Stimulated activated effector memory CD8-positive, alpha-beta T cell treated with anti-CD3 and anti-CD28 coated beads, Interleukin-12 subunit alpha, Interleukin-12 subunit beta, amount 100 ng/mL, for 72 hours (primary cell): ENCODE measurements around the gene STARD5.

Experiments
- ATAC-seq: fragments of 150-1000 bp; cut with Tn5 transposase; 2 replicates; pipeline ENCODE4 v1.10.0; 2021
- DNase-seq, 2 donors: peaks; one replicate each; pipeline ENCODE4 v3.0.0; 2021 to 2022; ENCODE audit warnings: low spot score in 2 of 2
- H3K27ac Mint-ChIP-seq: one replicate; pipeline ENCODE4 v1.8.0; 2022; ENCODE audit warnings: mild to moderate bottlenecking, mixed read lengths
- H3K36me3 Mint-ChIP-seq: one replicate; pipeline ENCODE4 v1.8.0; 2022; ENCODE audit warnings: mild to moderate bottlenecking, mixed read lengths
- H3K4me1 Mint-ChIP-seq: one replicate; pipeline ENCODE4 v1.8.0; 2022; ENCODE audit warnings: mixed read lengths
- H3K4me3 Mint-ChIP-seq: one replicate; pipeline ENCODE4 v1.8.0; 2022; ENCODE audit warnings: mild to moderate bottlenecking, mixed read lengths
- H3K9me3 Mint-ChIP-seq: one replicate; pipeline ENCODE4 v1.8.0; 2022; ENCODE audit warnings: mixed read lengths

STARD5 gene

GRCh38 chr15:81329446-81329845, 5.5 kb upstream of the STARD5 start:
- Mint-ChIP-seq H3K4me1 (peaks cover 6% of the 10 kb centered on the region), H3K36me3 (no peaks in the 10 kb centered on the region), H3K4me3 (no peak overlapping the region), H3K9me3 (no peaks in the 10 kb centered on the region), H3K27ac (no peak overlapping the region)
- no peak for DNase-seq
- ATAC-seq: no peak

GRCh38 chr15:81327516-81327915, 3.6 kb upstream of the STARD5 start:
- Mint-ChIP-seq H3K9me3 (no peaks in the 10 kb centered on the region), H3K36me3 (no peaks in the 10 kb centered on the region), H3K4me3 (no peak overlapping the region), H3K27ac (no peak overlapping the region), H3K4me1 (peaks cover 20% of the 10 kb centered on the region)
- ATAC-seq: no peak
- no peak for DNase-seq

DNA sequence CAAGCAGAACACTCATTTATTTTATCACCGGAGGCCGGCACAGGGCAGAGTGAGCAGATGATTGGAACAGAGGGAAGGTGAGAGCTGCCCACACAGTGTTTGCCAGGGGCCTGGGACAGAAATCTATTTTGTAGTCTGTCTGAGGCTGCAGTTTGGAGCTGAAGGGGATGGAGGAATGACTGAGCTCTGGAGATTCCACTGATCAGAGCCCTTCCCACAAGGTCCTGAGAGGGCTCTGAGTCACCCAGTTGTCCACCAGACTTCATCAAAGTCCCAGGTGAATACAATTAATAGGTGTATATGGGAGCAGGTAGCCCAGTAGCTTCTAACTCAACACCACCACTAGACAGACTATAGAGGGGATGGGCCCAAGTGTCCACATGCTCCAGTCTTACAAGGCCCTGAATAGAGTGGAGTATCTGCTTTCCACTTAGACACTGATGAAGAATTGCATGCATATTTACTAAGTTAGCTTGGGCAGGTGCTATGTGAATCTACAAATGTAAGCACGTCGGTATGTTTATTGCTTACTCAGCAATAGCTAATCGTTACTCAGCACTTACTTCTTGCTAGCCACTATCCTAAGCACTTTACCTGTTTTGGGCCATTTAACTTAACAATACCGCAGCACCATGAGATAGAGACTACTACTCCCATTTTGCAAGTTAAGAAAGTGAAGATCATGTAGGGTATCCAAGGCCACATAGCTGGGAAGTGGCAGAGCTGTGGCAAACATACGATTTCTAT, 2.7 kb upstream of the STARD5 start:
- H3K36me3 Mint-ChIP-seq: peaks cover 7% of the 10 kb centered on the region
- no peak for DNase-seq
- peaks cover 23% of the 10 kb centered on the region for H3K4me1 Mint-ChIP-seq
- H3K4me3 Mint-ChIP-seq: no peak overlapping the region
- no peak for ATAC-seq
- H3K27ac Mint-ChIP-seq: no peak overlapping the region
- no peaks in the 10 kb centered on the region for H3K9me3 Mint-ChIP-seq

DNA sequence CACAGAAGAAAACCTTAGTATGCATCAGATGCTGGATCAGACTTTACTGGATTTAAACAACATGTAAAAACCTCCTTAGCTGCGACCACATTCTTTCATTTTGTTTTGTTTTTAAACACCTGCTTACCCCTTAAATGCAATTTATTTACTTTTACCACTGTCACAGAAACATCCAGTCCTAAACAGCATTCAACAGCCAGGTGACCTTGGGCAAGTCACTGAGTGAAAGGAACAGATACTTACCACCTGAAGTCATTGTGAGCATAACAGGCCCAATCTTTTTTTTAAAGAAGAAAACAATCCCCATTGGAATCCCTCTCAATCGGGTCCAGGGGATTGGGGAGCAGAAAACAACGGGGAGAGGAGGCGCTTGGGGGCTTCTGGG, 390 bp downstream of the STARD5 start:
- Mint-ChIP-seq H3K4me1 (peaks cover 23% of the 10 kb centered on the region), H3K36me3 (peaks cover 20% of the 10 kb centered on the region), H3K4me3 (peak overlapping the region; percentile 98), H3K9me3 (no peaks in the 10 kb centered on the region), H3K27ac (peak overlapping the region; percentile 87)
- ATAC-seq (no peak), DNase-seq (no peak)

DNA sequence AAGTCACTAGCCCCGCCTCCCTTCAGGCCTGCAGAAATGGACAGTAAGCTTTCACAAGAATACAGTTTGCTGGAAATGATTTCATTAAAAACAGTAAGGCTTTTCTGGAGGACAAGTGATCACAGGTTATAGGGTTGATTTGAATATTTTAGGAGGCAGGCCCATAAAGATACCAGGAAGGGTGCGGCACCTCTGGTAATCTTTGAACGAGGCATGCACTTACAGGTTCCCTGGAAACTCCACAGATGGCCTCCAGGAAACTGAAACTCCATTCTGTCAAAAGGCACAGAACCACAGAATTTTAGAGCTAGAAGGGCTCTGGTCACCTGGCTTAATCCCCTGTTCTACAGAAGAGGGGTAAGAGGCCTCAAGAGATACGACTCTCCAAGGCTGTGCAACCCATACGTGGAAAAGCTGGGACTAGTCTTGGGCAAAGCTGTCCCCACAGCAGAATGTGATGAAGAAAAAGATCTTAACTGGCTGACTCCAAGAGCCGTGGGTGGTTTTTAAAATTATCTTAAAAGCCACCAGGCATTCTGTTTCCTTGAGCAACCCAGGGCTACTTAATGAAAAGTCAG, 1.2 kb downstream of the STARD5 start:
- peaks cover 23% of the 10 kb centered on the region for H3K4me1 Mint-ChIP-seq
- peak overlapping the region; percentile 98 for H3K4me3 Mint-ChIP-seq
- DNase-seq (no peak), ATAC-seq (no peak)
- H3K9me3 Mint-ChIP-seq: no peaks in the 10 kb centered on the region
- H3K36me3 Mint-ChIP-seq: peaks cover 26% of the 10 kb centered on the region
- H3K27ac Mint-ChIP-seq: no peak overlapping the region

- no peaks in the 10 kb centered on the region for H3K9me3 Mint-ChIP-seq
- H3K36me3 Mint-ChIP-seq: peaks cover 34% of the 10 kb centered on the region
- DNase-seq (no peak), ATAC-seq (no peak)
- H3K4me1 Mint-ChIP-seq: peaks cover 24% of the 10 kb centered on the region
- no peak overlapping the region for H3K27ac Mint-ChIP-seq
- no peak overlapping the region for H3K4me3 Mint-ChIP-seq
Observed at GRCh38 chr15:81321667-81322066, 2.3 kb downstream of the STARD5 start.

DNA sequence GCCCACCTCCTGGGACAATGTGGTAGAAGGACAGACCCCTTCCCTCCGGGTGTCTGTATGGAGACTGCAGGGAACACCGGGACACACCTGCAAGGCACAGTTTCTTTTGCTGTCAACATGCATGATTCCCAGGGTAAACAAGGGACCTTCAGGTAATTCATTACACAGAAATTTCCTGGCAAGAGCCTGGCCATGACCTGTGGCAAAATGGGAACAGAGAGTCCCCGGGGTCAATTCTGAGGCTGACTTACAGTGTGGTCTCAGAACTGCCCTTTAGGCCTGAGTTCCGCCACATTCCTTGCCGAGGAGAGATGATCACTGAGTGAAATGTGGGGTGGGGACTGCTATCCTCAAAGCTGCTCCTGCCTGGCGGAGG, 6.3 kb downstream of the STARD5 start:
- Mint-ChIP-seq H3K36me3 (peaks cover 56% of the 10 kb centered on the region), H3K27ac (peak overlapping the region; percentile 88), H3K4me3 (no peak overlapping the region), H3K4me1 (peaks cover 40% of the 10 kb centered on the region), H3K9me3 (no peaks in the 10 kb centered on the region)
- no peak for ATAC-seq
- no peak for DNase-seq

DNA sequence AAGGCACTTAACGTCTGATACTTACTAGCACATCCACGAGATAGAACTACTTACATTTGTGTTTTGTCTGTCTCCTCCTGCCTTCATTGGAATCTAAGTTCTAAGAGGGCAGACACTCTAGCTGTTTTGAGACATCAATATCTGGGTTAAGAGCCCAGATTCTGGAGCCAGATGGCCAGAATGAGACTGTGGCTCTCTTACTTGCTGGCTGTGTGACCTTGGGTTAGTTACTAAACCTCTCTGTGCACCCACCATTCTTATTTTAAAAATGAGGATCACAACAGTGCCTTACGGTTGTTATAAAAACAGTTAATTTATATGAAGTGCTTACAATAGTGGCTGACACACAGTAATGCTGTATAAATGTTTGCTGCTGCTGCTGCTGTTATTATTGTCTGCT, 7.7 kb downstream of the STARD5 start:
- Mint-ChIP-seq H3K36me3 (peaks cover 59% of the 10 kb centered on the region), H3K4me1 (peaks cover 49% of the 10 kb centered on the region), H3K27ac (peak overlapping the region; percentile 88), H3K4me3 (peak overlapping the region; percentile 38), H3K9me3 (no peaks in the 10 kb centered on the region)
- DNase-seq (no peak), ATAC-seq (no peak)

- Mint-ChIP-seq H3K9me3 (no peaks in the 10 kb centered on the region), H3K4me3 (peak overlapping the region; percentile 38), H3K27ac (peak overlapping the region; percentile 88), H3K36me3 (peaks cover 52% of the 10 kb centered on the region), H3K4me1 (peaks cover 51% of the 10 kb centered on the region)
- ATAC-seq (peak; percentile 86), DNase-seq (peak in 1 of 2 donors; percentile 66)
Observed at GRCh38 chr15:81315452-81316175, 8.3 kb downstream of the STARD5 start.

DNA sequence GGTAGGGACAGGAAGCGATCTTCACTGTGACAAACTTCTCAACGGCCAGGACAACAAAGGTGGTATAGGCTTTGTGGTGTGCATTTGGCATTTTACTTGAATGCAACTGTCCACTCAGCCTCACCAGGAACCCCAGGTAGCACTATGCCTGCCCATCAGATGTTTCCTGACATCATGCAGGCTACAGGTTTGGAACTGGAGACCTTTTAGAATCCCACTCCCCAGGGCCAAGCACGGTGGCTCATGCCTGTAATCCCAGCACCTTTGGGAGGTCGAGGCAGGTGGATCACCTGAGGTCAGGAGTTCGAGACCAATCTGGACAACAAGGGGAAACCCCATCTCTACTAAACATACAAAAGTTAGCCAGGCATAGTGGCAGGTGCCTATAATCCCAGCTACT, 9.6 kb downstream of the STARD5 start:
- H3K4me3 Mint-ChIP-seq: no peak overlapping the region
- no peak overlapping the region for H3K27ac Mint-ChIP-seq
- no peak for ATAC-seq
- H3K36me3 Mint-ChIP-seq: peaks cover 51% of the 10 kb centered on the region
- no peaks in the 10 kb centered on the region for H3K9me3 Mint-ChIP-seq
- peaks cover 51% of the 10 kb centered on the region for H3K4me1 Mint-ChIP-seq
- no peak for DNase-seq

- Mint-ChIP-seq H3K36me3 (peaks cover 58% of the 10 kb centered on the region), H3K9me3 (no peaks in the 10 kb centered on the region), H3K4me3 (no peak overlapping the region), H3K27ac (no peak overlapping the region), H3K4me1 (peaks cover 51% of the 10 kb centered on the region)
- DNase-seq: no peak
- no peak for ATAC-seq
Observed at GRCh38 chr15:81313686-81314085, 10.3 kb downstream of the STARD5 start.

GRCh38 chr15:81312790-81313543, 11.0 kb downstream of the STARD5 start:
- Mint-ChIP-seq H3K4me3 (no peak overlapping the region), H3K9me3 (no peaks in the 10 kb centered on the region), H3K36me3 (peaks cover 61% of the 10 kb centered on the region), H3K4me1 (peaks cover 51% of the 10 kb centered on the region), H3K27ac (peak overlapping the region; percentile 55)
- ATAC-seq (no peak), DNase-seq (no peak)

GRCh38 chr15:81311752-81312464, 12.0 kb downstream of the STARD5 start:
- Mint-ChIP-seq H3K4me1 (peaks cover 56% of the 10 kb centered on the region), H3K36me3 (peaks cover 64% of the 10 kb centered on the region), H3K9me3 (no peaks in the 10 kb centered on the region), H3K27ac (peak overlapping the region; percentile 55), H3K4me3 (no peak overlapping the region)
- DNase-seq: no peak
- ATAC-seq: peak; percentile 4

- no peak for ATAC-seq
- peaks cover 55% of the 10 kb centered on the region for H3K4me1 Mint-ChIP-seq
- no peak for DNase-seq
- H3K4me3 Mint-ChIP-seq: no peak overlapping the region
- H3K36me3 Mint-ChIP-seq: peaks cover 72% of the 10 kb centered on the region
- H3K27ac Mint-ChIP-seq: peak overlapping the region; percentile 55
- no peaks in the 10 kb centered on the region for H3K9me3 Mint-ChIP-seq
Observed at GRCh38 chr15:81310480-81310879, 13.5 kb downstream of the STARD5 start.
